Fibroblast of peridontal ligament (primary cell): ENCODE results near the gene FHOD3.
"Not testable (repeated sequence)": the region's sequence is repeated elsewhere in the genome, so short reads cannot be mapped to it uniquely, and the experiment has no call there.

ENCODE experiments used
- DNase-seq: peaks from one replicate; pipeline ENCODE4 v3.0.0-alpha.2; 2010; ENCODE audit errors: extremely low read depth

Gene FHOD3

DNA sequence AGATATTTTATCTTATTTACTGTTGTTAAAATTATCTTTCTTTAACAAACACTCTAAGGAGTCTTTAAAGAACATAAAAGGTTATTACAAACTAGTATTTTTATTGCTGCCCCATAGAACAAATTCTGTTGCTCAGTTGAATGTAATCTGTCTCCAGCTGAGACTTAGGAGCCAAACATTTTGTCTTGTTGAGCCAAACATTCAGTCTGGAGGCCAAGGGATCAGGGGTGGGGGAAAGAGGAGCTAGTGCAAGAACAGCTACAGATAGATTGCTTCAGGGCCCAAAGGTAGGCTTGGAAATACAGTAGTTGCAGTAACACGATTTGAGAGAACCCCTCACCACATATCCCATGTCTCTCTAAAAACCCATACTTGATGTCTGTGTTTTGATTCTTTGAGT, 480.1 kb downstream of the FHOD3 start:
- DNase-seq: no peak

DNA sequence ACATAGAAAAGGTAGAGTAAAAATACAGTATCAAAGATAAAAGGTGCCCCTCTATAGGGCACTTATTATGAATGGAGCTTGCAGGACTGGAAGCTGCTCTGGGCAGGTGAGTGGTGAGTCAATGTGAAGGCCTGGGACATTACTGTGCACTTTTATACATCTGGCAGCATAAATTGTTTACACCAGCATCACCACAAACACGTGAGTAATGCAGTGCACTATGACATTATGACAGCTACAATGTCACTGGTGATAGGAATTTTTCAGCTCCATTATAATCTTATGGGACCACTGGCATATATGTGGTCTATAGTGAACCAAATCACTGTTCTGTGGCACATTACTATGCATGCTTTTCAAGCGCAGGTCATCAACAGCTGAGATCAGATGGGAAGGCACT, 483.2 kb downstream of the FHOD3 start:
- peak; percentile 14 for DNase-seq

DNA sequence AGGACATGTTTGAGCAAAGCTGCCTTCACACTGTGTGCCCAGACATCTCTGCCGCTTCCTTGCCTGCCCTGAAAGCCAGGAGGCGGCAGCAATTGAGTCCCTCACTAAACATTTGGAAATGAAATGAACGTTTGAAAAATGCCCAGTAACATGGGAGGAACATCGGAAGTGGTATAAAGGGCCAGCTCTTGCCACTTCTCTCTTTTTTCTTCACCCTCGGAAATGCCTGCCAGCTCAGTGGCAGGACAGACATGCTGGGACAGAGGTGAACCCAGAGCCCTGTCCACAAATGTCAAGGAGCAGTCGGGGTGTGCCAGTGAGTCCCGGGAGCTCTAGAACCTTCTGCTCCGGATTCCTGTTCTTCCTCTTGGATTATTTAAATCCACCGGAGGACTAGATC, 485.2 kb downstream of the FHOD3 start:
- no peak for DNase-seq

DNA sequence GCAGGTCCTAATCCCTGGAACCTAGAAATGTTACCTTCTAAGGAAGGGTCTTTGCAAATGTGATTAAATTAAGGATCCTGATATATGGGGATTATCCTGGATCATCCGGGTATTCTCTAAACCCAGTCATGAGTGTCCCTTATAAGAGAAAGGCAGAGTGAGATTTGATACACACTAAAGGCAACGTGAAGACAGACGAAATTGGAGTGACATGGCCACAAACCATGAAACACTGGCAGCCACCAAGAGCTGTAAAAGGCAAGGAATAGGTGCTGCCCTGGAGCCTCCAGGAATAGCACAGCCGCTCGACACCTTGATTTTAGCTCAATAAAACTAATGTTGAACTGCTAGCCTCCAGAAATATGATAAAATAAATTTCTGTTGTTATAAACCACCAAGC, 486.3 kb downstream of the FHOD3 start:
- no peak for DNase-seq

DNA sequence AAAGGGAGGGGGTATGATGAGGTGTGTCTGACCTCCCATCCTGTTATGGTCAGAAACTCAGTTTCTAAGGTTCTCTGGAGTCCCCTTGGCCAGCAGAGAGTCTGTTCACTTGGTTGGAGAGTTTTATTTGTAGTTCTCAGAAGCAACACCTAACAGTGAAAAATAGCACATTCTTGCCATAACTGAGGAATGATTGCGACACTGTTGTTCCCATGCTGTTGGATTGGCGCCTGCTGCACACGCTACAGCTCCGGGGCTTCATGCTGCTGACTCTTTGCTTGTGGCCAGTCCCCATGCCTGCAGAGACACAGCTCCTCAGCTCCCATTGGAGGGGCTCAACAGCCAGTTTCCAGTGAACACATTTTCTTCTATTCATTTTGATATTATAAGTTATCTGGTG, 489.2 kb downstream of the FHOD3 start:
- DNase-seq: peak; percentile 61

DNA sequence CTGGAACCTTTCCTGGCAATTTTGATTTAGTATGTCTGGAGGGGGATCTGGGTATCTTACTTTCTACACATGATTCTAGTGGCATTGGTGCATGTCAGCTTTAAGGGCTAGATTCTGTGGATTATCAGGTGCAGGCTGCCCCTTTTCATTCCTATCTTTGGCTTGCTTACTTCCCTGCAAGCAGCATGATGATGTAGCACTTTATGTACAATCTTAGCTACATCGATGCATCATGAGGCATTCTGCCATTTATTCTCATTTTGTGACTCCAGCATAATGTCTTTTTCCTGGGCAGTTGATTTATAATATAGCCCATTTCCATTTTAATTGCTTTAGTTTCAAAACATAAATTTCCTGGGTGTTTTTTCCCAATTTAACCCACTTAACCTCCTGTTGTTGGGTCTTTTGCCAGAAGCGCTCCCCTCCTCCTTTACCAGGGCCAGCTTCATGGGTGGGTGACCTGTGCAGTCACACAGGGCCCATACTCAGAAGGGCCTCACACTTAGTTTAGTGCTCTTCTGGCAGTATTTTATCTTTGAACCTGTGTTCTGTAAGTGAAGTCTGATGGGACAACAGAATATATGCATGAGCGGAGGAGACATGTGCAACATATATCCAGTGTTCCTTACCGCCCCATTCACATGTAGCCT, 495.2 kb downstream of the FHOD3 start:
- no peak for DNase-seq

DNA sequence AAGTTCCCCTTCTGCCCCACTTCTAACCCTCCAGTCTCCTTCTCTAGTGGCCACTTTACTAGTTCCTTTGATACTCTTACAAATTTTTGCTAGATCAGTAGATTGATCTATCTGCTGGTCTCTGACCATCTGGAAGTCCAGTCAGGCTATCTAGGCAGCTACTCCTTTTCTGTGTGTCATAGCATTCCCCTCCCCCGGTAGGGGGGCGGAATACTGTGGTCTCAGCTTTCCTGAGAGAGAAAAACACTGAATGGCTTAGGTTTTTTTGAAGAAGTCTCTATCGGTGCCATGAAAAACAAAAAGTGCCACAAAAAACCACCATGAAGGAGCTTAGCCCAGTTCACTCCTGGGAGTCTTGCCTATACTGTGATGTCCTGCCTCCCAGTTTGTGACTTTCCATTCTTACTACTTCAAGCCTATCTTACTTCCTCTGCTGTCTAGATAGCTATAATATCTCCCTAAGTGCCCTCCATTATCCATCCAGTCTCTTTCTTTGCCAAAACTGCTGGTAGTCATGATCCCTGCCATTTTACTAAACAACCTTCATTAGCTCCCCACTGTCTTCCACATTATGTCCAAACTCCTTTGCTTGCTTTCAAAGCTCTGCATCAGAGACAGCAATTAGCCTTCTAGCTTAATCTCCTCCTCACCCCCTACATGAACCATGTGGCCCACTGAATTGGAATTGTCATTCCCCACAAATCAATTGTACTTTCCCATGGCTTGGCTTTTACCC, 501.4 kb downstream of the FHOD3 start:
- no peak for DNase-seq

DNA sequence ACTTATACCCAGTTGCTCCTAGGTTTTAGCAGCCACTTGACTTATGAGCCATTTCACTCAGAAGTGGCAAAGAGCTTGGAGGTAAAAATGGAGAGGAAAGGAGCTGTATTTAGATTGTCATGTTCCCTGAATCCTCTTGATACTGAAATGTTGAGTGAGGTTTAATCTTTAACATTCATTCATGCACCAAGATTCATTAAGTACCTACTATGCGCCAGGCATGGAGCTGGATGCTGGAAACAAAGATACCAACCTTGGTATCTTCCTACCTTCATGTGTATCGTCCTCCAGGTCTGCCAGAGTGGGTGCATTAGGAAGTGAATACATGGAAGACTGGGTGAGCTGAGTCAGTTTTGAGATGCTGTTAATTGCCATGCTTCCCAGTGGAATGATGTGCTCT, 507.6 kb downstream of the FHOD3 start:
- no peak for DNase-seq

DNA sequence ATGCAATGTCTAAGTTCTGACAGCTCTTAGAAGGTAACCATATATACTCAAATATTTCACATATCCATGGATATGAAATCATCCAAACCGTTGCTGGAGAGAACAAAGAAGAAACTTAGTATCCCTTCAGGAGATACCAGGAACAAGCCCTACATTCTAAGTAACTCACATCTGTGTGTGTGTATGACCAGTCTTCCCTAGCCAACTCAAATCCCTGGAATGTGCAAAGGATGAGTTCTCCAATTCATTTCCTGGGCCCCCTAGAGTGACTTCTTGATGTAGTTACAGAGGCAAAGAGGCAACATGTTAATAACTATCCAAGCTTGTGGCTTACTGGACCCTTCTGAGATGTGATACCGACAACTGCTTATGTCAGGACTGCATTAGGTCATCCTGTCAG, 511.2 kb downstream of the FHOD3 start:
- peak; percentile 58 for DNase-seq

DNA sequence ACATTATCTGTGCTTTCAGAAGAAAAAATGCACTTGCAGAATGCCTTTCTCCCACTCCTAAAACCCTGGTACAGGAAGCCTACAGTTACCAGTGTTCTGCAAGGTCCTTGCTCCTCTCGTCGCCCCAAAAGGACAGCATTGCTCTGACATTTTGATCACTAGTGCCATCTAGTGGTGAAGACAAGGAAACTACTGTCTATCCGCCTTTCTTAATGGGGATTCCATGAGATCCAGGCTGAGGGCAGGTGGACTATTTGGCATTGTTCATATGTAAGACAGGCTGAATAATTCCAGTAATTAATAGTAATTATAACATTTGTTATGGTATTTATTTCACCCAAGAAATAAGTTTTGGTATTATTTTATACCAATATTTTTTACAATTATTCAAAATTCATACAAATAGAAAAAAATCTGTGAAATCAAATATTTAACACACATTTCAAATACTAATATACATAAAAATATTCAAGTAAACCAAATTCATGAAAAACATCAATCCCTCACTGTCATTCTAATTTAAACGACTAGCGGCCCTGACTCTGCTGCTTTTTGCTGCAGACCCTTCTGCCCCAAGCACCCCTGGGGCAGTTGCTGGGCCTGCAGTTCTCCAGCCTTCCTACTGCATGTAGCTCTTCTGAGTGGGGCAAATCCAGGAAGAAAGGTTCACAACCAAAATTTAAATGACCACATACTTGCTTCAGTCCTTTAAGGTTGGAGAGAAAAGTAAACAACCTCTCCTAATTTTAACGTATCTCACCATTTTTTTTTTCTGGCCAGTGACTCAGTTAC, 512.3 kb downstream of the FHOD3 start:
- DNase-seq: peak; percentile 80

DNA sequence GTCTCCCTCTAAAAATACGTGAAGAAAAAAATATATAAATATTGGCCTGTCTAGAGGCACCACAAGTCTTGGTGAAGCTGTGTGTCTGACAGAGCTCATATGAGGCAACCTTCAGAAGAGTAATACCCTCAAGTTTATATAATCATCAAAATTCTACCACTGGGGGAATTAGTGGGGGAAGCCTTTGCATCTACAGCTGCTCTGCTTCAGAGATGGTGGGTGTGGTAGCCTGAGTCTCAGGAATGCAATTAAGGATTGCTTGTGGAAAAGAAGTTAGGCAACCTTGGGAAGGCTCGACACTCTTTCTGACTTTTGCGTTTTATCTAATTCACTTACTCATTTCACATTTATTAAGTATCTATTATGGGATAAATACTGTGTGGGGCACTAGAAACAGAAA, 513.9 kb downstream of the FHOD3 start:
- peak; percentile 76 for DNase-seq

DNA sequence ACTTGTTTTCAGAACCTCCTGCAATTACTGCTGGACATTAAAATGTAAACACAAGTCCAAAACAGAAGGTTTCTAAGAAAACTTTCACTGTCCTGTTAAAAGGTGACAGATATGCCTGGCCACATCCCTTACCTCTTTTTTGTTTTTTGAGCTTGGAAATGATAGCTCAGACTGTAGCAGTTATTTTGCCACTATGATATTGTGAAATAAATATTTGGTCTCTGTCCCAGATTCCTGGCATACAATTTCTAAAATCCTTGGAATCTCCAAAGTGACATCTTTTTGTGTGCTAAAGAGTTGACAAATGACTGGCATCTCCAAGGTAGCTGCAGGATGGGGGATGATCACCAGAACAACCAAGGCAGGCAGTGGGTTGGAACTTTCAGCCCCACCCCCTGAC, 514.4 kb downstream of the FHOD3 start:
- peak; percentile 18 for DNase-seq

DNA sequence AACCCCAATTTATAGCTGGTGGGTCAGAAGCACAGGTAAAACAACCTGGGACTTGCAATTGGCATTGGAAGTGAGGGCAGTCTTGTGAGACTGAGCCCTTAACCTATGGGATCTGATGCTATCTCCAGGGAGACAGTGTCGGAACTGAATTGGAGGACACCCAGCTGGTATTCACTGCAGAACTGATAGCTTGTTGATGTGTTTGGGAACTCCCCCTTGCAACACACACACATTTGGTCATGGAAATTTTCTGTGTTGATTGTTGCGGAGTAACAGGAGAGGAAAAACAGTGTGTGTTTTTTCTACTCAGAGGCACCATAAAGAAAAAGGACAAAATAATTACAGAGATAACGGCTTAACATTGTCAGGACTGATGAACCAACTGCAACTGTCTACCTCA, 515.2 kb downstream of the FHOD3 start:
- DNase-seq: peak; percentile 23

DNA sequence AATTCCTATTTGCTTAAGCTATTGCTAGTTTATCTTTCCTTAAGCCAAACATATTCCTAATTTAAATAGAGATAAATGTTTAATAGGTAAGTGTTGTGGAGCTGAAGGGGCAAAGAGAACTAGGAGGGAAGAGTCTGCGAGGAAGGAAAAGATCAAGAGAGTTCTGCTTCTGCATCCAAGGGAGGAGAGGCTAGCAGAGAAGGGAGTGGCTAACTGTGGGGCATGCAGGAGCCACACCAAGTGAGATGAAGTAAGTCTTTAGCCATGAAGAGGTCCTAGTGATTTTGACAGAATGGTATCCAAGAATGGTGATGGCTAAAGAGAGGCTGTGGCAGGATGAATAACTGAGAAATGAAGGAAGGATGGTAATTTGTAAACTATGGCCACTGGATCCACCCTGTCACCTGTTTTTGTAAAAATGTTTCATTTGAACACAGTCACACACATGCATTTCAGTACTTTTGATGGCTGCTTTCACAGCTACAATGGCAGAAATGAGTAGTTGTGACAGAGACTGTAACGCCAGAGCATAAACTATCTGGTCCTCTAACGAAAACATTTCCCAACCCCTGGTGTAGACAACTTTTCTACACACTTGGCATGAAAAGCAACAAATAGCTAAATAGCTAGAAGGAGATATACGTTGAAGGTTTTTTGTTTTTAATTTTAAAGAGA, 515.7 kb downstream of the FHOD3 start:
- DNase-seq: no peak

DNA sequence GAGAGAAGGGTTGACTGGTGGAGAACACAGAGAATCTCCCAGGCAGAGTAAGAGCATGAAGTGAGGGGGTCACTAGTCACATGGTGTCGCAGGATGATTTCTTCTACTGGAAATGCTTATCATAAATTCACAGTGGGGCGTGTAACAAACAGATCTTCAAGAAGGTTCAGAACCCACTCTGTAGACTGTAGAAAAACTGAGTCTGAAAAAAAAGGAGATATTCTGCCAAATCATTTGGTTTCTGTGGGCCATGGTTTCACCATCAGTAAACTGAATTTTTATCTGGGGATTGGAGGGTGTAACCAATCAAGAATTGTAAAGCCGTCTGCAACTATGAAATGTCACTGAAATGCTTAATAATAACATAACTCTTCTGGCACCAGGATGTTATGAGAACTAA, 516.3 kb downstream of the FHOD3 start:
- DNase-seq: no peak

DNA sequence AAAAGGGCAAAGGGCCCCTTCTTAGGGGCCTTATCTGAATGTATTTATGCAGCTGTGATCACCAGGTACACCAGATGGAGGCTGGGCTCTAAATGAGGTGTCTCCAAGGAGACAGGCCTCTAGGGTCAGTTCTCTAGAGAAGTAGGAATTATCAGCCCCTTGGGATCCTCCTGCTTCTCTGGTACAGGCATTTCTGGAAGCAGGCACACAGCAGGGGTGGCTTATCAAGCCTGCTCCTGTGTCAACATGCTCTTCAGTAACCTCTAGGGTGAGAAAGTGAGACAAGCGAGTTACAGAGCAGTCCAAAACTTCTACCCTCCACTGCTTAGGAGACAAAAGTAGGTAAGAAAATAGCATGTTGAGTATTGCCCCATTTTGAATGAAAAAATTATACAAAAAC, 517.5 kb downstream of the FHOD3 start:
- no peak for DNase-seq

DNA sequence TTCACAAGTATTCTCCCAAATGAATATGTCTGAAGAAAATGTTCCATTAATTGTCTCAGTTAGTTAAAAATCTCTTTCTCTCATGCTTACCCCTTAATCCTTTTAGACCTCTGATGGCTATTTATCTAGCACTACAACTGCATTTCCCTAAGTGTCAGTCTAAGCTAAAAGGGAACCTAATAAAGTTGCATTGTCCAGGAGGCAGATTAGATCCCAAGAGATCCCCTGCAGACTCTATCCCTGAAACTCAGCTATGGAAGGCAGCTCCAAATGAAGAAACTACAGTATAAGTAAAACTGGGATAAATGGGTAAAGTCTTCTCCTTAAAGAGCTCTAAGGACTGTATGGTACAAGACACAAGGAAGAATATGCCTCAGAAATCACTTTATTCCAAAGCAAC, 518.6 kb downstream of the FHOD3 start:
- DNase-seq: not testable (repeated sequence)

DNA sequence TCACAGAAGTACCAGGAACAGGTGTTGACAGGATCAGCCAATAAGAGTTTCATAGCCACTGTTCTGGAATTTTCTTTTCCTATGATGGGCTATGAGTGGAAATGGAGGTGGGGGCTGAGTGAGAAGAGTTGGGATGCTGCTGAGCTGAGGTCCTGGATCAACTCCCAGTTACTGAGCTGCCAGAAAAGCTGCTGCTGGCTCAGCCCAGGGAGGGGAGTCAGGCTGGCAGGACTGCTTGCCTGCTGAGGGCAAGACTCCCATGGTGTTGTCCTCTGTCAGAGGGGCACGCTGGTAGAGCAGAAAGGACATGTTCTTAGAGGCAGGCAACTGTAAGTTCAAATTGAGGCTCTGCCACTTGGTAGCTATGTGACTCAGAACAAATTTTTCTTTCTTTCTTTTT, 519.5 kb downstream of the FHOD3 start:
- no peak for DNase-seq

DNA sequence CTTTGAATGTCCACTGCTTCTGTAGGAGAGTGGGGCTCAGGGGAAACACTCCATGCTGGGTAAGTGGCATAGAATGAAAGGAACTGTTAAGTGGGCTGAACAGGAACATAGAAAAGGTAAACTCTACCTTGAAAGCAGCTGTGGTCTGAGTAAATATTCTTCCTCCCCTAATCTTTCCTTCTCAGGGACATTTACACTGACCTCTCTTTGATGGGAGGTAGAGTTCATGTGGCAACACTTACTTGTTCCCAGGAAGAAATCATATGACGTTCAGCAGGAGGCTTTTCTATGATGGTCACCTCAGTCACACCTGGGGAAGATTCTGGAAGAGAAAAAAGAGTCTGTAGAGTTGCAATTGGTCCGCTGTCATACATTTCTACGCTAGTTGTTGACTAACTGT, 521.1 kb downstream of the FHOD3 start:
- DNase-seq: no peak

DNA sequence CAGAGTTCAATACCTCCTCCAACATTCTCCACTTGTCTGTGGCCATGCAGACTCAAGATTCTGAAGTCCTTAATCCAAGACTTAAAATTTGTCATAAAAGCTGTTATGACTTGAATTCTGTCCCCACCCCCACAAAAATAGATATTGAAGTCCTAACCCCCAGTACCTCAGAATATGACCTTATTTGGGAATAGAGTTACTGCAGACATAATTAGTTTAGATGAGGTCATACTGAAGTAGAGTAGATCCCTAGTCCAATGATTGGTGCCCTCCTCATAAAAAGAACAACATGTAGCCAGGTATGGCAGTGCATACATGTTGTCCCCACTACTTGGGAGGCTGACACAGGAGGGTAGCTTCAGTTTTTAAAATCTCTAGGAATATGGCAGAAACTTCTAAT, 522.1 kb downstream of the FHOD3 start:
- DNase-seq: no peak

DNA sequence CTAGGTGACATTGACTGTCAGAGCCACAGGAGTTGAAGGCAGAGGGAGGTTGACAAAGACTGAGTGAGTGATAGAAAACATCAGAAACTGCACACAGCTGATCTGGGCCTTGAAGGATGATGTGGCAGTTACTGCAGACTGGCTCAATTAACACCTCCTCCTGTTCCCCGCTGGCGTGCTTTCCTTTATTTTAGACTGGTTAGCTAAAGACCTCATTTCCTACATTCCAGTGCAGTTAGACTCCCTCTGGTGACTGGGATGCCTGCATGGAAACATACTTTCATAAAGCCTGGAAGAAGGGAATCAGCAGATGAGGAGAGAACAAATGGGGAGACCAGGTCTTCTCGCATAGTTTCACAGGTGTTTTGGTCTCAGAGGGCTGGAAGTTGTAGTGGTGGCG, 524.2 kb downstream of the FHOD3 start:
- DNase-seq: no peak

DNA sequence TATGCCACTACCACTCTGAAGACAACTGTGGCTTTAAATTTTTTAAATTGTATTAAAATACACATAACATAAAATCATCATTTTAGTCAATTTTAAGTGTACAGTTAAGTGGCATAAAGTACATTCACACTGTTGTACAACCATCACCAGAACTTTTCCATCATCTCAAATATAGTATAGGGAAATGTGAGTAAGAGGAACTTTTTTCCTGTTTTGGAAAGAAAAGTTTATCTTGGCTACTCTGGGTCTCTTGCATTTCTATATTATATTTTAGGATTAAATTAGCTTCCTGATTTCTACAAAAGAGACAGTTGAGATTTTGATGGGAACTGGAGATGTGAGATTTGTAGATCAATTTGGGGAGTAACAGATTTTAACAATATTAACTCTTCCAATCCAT, 528.0 kb downstream of the FHOD3 start:
- no peak for DNase-seq
